H1 (cell line): ENCODE measurements around the gene MMP11. TPM values are rescaled to one million over a fixed set of nuclear protein-coding genes. Genes with fewer than 3 reads are reported as not detected.
A peak's percentile ranks its signal among the peaks of the same experiment; 100 is the strongest.

ENCODE experiments used
- CTCF ChIA-PET: fragments of 300-600 bp; sonication (Branson Sonifier 250); formaldehyde crosslinking; loops from one replicate; lab custom pipeline; 2021; ENCODE audit not compliant: partially characterized antibody; lab: Charles Lee
- POLR2A ChIA-PET: fragments of 300-600 bp; sonication (Branson Sonifier 250); formaldehyde crosslinking; loops from one replicate; lab custom pipeline; 2021; ENCODE audit warnings: inconsistent platforms; ENCODE audit not compliant: partially characterized antibody; lab: Charles Lee
- DNase-seq, 2 experiments: peaks; one replicate each; pipeline versions ENCODE4 v3.0.0 to v3.0.0-alpha.2; 2010 to 2022; ENCODE audit warnings: low spot score in 2 of 2, low read depth in 1 of 2, mixed read lengths in 1 of 2
- FAIRE-seq: peaks from 2 replicates; lab custom pipeline; 2011; peaks lifted over from hg19 to GRCh38; lab: Jason Lieb, UNC
- H2AFZ ChIP-seq: 2 replicates; pipeline ENCODE4 v1.8.1; 2012; ENCODE audit warnings: low read length, inconsistent platforms
- H2AK5ac ChIP-seq: 2 replicates; pipeline ENCODE4 v1.6.1; 2013; ENCODE audit warnings: low read depth, low read length
- H2BK120ac ChIP-seq: replicated peaks from 2 replicates; pipeline ENCODE3; 2013; ENCODE audit warnings: low read depth, low read length, inconsistent platforms
- H2BK12ac ChIP-seq: 2 replicates; pipeline ENCODE4 v1.6.1; 2013; ENCODE audit warnings: low read depth, low read length
- H2BK15ac ChIP-seq: 2 replicates; pipeline ENCODE4 v1.6.1; 2013; ENCODE audit warnings: low read length
- H2BK20ac ChIP-seq: 2 replicates; pipeline ENCODE4 v1.6.1; 2013; ENCODE audit warnings: low read length
- H2BK5ac ChIP-seq: 2 replicates; pipeline ENCODE4 v1.6.1; 2013; ENCODE audit warnings: low read depth, low read length
- H3K14ac ChIP-seq: 2 replicates; pipeline ENCODE4 v1.6.1; 2013; ENCODE audit warnings: inconsistent platforms; ENCODE audit not compliant: insufficient read length
- H3K18ac ChIP-seq: 2 replicates; pipeline ENCODE4 v1.6.1; 2013; ENCODE audit warnings: low read length; ENCODE audit errors: extremely low read depth
- H3K23ac ChIP-seq: 2 replicates; pipeline ENCODE4 v1.6.1; 2013; ENCODE audit warnings: inconsistent platforms; ENCODE audit not compliant: insufficient read length
- H3K23me2 ChIP-seq: 2 replicates; pipeline ENCODE4 v1.6.1; 2013; ENCODE audit warnings: low read depth, low read length
- H3K27ac ChIP-seq: 2 replicates; pipeline ENCODE4 v1.6.1; 2011; ENCODE audit warnings: low read depth, low read length, inconsistent platforms
- H3K27me3 ChIP-seq, 4 experiments: replicated peaks in 1 of 4; 1 replicate in 1 of 4; 2 replicates in 3 of 4; pipeline versions ENCODE4 v1.6.1 to v1.8.1; 2011 to 2013; ENCODE audit warnings: low read length in 3 of 4, mild to moderate bottlenecking in 3 of 4, inconsistent platforms in 2 of 4, mixed read lengths in 2 of 4, moderate library complexity in 1 of 4; ENCODE audit not compliant: control insufficient read depth in 3 of 4, insufficient read depth in 3 of 4; ENCODE audit errors: extremely low read depth in 1 of 4
- H3K36me3 ChIP-seq, 4 experiments: 2 replicates each; pipeline versions ENCODE4 v1.6.1 to v1.8.1; 2011 to 2013; ENCODE audit warnings: mild to moderate bottlenecking in 4 of 4, low read length in 3 of 4, moderate library complexity in 2 of 4, control low read depth in 1 of 4, inconsistent platforms in 1 of 4; ENCODE audit not compliant: insufficient read depth in 4 of 4, control insufficient read depth in 2 of 4
- H3K4ac ChIP-seq: replicated peaks from 2 replicates; pipeline ENCODE3; 2013; ENCODE audit warnings: low read length, low read depth, mixed read lengths, inconsistent platforms; ENCODE audit not compliant: insufficient read length
- H3K4me1 ChIP-seq, 4 experiments: replicated peaks in 1 of 4; 1 replicate in 1 of 4; 2 replicates in 3 of 4; pipeline versions ENCODE4 v1.6.1 to v1.8.1; 2011 to 2013; ENCODE audit warnings: low read length in 3 of 4, inconsistent platforms in 2 of 4, mixed read lengths in 1 of 4; ENCODE audit not compliant: insufficient read depth in 4 of 4, control insufficient read depth in 3 of 4
- H3K4me2 ChIP-seq, 2 experiments: 2 replicates each; pipeline versions ENCODE4 v1.6.1 to v1.8.1; 2011 to 2013; ENCODE audit warnings: low read depth in 2 of 2, low read length in 2 of 2, control low read depth in 1 of 2, inconsistent platforms in 1 of 2, mild to moderate bottlenecking in 1 of 2; ENCODE audit not compliant: insufficient read depth in 1 of 2
- H3K4me3 ChIP-seq, 4 experiments: fragments of 200-600, 300-600 bp in 1 of 4; sonication (generic), shearing (Covaris generic), sonication (Bioruptor Twin) in 1 of 4; 2 replicates each; pipeline versions ENCODE4 v1.5.1 to v1.8.1; 2011 to 2016; ENCODE audit warnings: low read length in 4 of 4, low read depth in 3 of 4, control low read depth in 2 of 4, inconsistent platforms in 2 of 4, mild to moderate bottlenecking in 2 of 4, mixed read lengths in 1 of 4, moderate library complexity in 1 of 4; ENCODE audit not compliant: insufficient read depth in 2 of 4; ENCODE audit errors: extremely low read depth in 1 of 4
- H3K56ac ChIP-seq: replicated peaks from 2 replicates; pipeline ENCODE3; 2013; ENCODE audit warnings: low read depth, mild to moderate bottlenecking, mixed read lengths, low read length, inconsistent platforms; ENCODE audit not compliant: insufficient read length
- H3K79me1 ChIP-seq: 2 replicates; pipeline ENCODE4 v1.6.1; 2013; ENCODE audit warnings: low read depth, low read length, control low read depth
- H3K79me2 ChIP-seq, 2 experiments: 2 replicates each; pipeline versions ENCODE4 v1.6.1 to v1.8.1; 2012 to 2013; ENCODE audit warnings: low read length in 2 of 2, mild to moderate bottlenecking in 2 of 2, inconsistent platforms in 1 of 2; ENCODE audit not compliant: insufficient read depth in 2 of 2, control insufficient read depth in 1 of 2
- H3K9ac ChIP-seq, 4 experiments: replicated peaks in 1 of 4; 1 replicate in 1 of 4; 2 replicates in 3 of 4; pipeline versions ENCODE4 v1.6.1 to v1.8.1; 2011 to 2013; ENCODE audit warnings: low read depth in 3 of 4, low read length in 3 of 4, control low read depth in 2 of 4, mild to moderate bottlenecking in 2 of 4, moderate library complexity in 2 of 4, inconsistent platforms in 1 of 4; ENCODE audit errors: extremely low read depth in 1 of 4
- H3K9me3 ChIP-seq, 2 experiments: 2 replicates each; pipeline versions ENCODE4 v1.6.1 to v1.8.1; 2012 to 2013; ENCODE audit warnings: mild to moderate bottlenecking in 2 of 2, moderate library complexity in 2 of 2, control low read depth in 1 of 2, inconsistent platforms in 1 of 2, low read depth in 1 of 2, low read length in 1 of 2, mixed read lengths in 1 of 2; ENCODE audit not compliant: insufficient read depth in 2 of 2
- H4K20me1 ChIP-seq, 2 experiments: replicated peaks in 1 of 2; 2 replicates each; pipeline versions ENCODE3 to v1.8.1; 2011 to 2013; ENCODE audit warnings: inconsistent platforms in 2 of 2, low read length in 2 of 2, mild to moderate bottlenecking in 1 of 2; ENCODE audit not compliant: insufficient read depth in 2 of 2, control insufficient read depth in 1 of 2
- H4K5ac ChIP-seq: 2 replicates; pipeline ENCODE4 v1.6.1; 2013; ENCODE audit warnings: low read length, low read depth, mixed read lengths, inconsistent platforms; ENCODE audit not compliant: insufficient read length
- H4K8ac ChIP-seq: 2 replicates; pipeline ENCODE4 v1.8.0; 2013; ENCODE audit warnings: mild to moderate bottlenecking, moderate library complexity, low read length, inconsistent platforms; ENCODE audit not compliant: insufficient read depth; ENCODE audit errors: extremely low read depth
- H4K91ac ChIP-seq: replicated peaks from 2 replicates; pipeline ENCODE3; 2013; ENCODE audit warnings: low read length, mixed read lengths, inconsistent platforms; ENCODE audit not compliant: insufficient read length
- GTF2F1 ChIP-seq: IDR thresholded peaks from 2 replicates; pipeline ENCODE4 v1.6.1; 2012; ENCODE audit warnings: low read depth, low read length, improper control_type of control experiment, borderline replicate concordance
- WGBS, 2 experiments: shearing (Covaris generic) in 1 of 2; methylation state at CpG; one replicate each; pipeline versions ENCODE4 v1.1.6 to v1.1.7; 2013 to 2015; ENCODE audit warnings: low lambda C conversion rate in 2 of 2, mixed read lengths in 2 of 2, inconsistent platforms in 1 of 2, low coverage in 1 of 2, missing lambda C conversion rate in 1 of 2; ENCODE audit not compliant: insufficient replicate concordance in 2 of 2, insufficient coverage in 1 of 2, insufficient read length in 1 of 2; ENCODE audit errors: extremely low coverage in 1 of 2, missing lambda C conversion rate in 1 of 2; 5-methylcytosine and 5-hydroxymethylcytosine counted together
- polyA plus RNA-seq, 7 experiments: library from polyadenylated mRNA; depleted of rRNA in 3 of 7; stranded (reverse) in 5 of 7; unstranded in 2 of 7; fragments of >200 nt in 5 of 7; fragments of 200-250 nt in 2 of 7; gene quantifications; 1 replicate in 5 of 7; 2 replicates in 1 of 7; 4 replicates in 1 of 7; pipeline versions ENCODE4 v1.2.1 to v1.2.3, GENCODE V29; 2011 to 2013; ENCODE audit warnings: missing spikeins in 2 of 7, mixed read lengths in 2 of 7
- total RNA-seq: library from RNA; stranded (reverse); fragmentation: NEBNext Ultra II Directional; extraction: Animal tissue kit (Norgen Biotek cat#: 25700); gene quantifications from 2 replicates; pipeline ENCODE4 v1.2.1, GENCODE V29; 2021

Gene MMP11
- total and polyA plus RNA-seq, 2 of the 8 experiments (the other 6 are each of a cell fraction or from before 2014, with no cell fraction given), result 10.2 to 18.3 TPM

GRCh38 chr22:23759566-23759965, 13.1 kb upstream of the MMP11 start:
- CTCF ChIA-PET, result interaction anchor here (2.0 kb wide), 1 partner anchor 90 kb away, joined by 4 read pairs; no protein-coding TSS in a partner anchor
- FAIRE-seq (no peak), DNase-seq (no peak)
- no peak overlapping the region for H2BK5ac ChIP-seq
- H3K27ac ChIP-seq, result no peak overlapping the region
- H4K91ac ChIP-seq, result no peak overlapping the region
- no peaks in the 10 kb centered on the region for H3K79me2 ChIP-seq
- H4K20me1 ChIP-seq, result peaks cover 0 to 3% of the 10 kb centered on the region in 2 experiments
- no peak overlapping the region for H3K56ac ChIP-seq
- H3K9ac ChIP-seq, result no peak overlapping the region
- H3K4ac ChIP-seq, result no peak overlapping the region
- no peak overlapping the region for H4K8ac ChIP-seq
- 91% methylated on average over 4 of the region's 4 CpGs; no CpG with 5 or more reads in 1 of the 2 experiments for whole genome bisulfite sequencing, 2 experiments
- no peak overlapping the region for H3K23ac ChIP-seq
- H2BK120ac ChIP-seq, result no peak overlapping the region
- no peak overlapping the region for H3K14ac ChIP-seq
- H3K9me3 ChIP-seq, result no peaks in the 10 kb centered on the region
- H2AK5ac ChIP-seq, result no peak overlapping the region
- no peaks in the 10 kb centered on the region for H3K36me3 ChIP-seq
- H3K23me2 ChIP-seq, result peaks cover 5% of the 10 kb centered on the region; the same call in 1 of the 2 replicates
- H3K4me1 ChIP-seq, result peaks cover 0 to 18% (median 13%) of the 10 kb centered on the region in 4 experiments; a peak in 5 of 7 replicates
- no peak overlapping the region for H4K5ac ChIP-seq
- H2BK12ac ChIP-seq, result 0 out of 2 replicates have a peak overlapping the region, but pooled peaks have one; percentile 17
- TF ChIP-seq GTF2F1, result no peak
- no peak overlapping the region for H2AFZ ChIP-seq
- no peak overlapping the region for H3K4me3 ChIP-seq
- H2BK15ac ChIP-seq, result no peak overlapping the region
- no peak overlapping the region for H2BK20ac ChIP-seq
- no peaks in the 10 kb centered on the region for H3K79me1 ChIP-seq
- H3K27me3 ChIP-seq, result peaks cover 0 to 3% (median 1%) of the 10 kb centered on the region in 4 experiments; a peak in 3 of 7 replicates
- no peak overlapping the region for H3K4me2 ChIP-seq
- POLR2A ChIA-PET, result interaction anchor here (1.0 to 1.6 kb wide), 3 partner anchors 8 to 14 kb away, joined by 3 to 4 read pairs (median 3); partner anchors contain the start of genes CHCHD10 and MMP11
- no peak overlapping the region for H3K18ac ChIP-seq
